Tibial nerve (tissue), 4 donors: ENCODE measurements around the gene EOGT. TPM values are rescaled to one million over a fixed set of nuclear protein-coding genes. Genes with fewer than 3 reads are reported as not detected.

ENCODE experiments used
- DNase-seq, 2 donors: peaks; one replicate each; pipeline ENCODE4 v3.0.0-alpha.2; 2019; ENCODE audit warnings: low spot score in 2 of 2
- H3K27ac ChIP-seq, 4 donors: fragments of 200-600 bp; sonication (generic) in 3 of 4; one replicate each; pipeline ENCODE4 v1.5.1; 2017 to 2019; ENCODE audit warnings: mild to moderate bottlenecking in 1 of 4
- H3K27me3 ChIP-seq, 2 donors: fragments of 200-600 bp; sonication (generic) in 1 of 2; one replicate each; pipeline versions ENCODE4 v1.5.1 to v1.6.0; 2017 to 2019
- H3K36me3 ChIP-seq, 3 donors: fragments of 200-600 bp; sonication (generic); one replicate each; pipeline ENCODE4 v1.5.1; 2018 to 2019
- H3K4me1 ChIP-seq, 4 donors: fragments of 200-600 bp; sonication (generic) in 3 of 4; one replicate each; pipeline ENCODE4 v1.5.1; 2017 to 2019
- H3K4me3 ChIP-seq, 4 donors: fragments of 200-600 bp; sonication (generic) in 3 of 4; one replicate each; pipeline ENCODE4 v1.5.1; 2017 to 2019; ENCODE audit warnings: mild to moderate bottlenecking in 1 of 4, moderate library complexity in 1 of 4
- H3K9me3 ChIP-seq, 4 donors: fragments of 200-600 bp; sonication (generic) in 3 of 4; one replicate each; pipeline ENCODE4 v1.5.1; 2017 to 2019
- EP300 ChIP-seq, 2 donors: sonication (generic); formaldehyde crosslinking; IDR thresholded peaks; one replicate each; pipeline ENCODE4 v1.6.1; 2017; ENCODE audit warnings: antibody characterized with exemption in 2 of 2, mild to moderate bottlenecking in 1 of 2
- POLR2A ChIP-seq, 2 donors: fragments of 450-650 bp; IDR thresholded peaks; one replicate each; pipeline ENCODE4 v1.6.1; 2017; ENCODE audit warnings: antibody characterized with exemption in 2 of 2, mild to moderate bottlenecking in 2 of 2, moderate library complexity in 2 of 2
- whole genome bisulfite sequencing, 2 donors: methylation state at CpG; one replicate each; pipeline ENCODE4 v1.1.5; 2018; 5-methylcytosine and 5-hydroxymethylcytosine counted together
- total RNA-seq, 4 donors: library from RNA; depleted of rRNA; stranded (reverse); fragments of >200 nt; gene quantifications; one replicate each; pipeline ENCODE4 v1.1.0, GENCODE V29; 2016
- TF ChIP-seq, protein P1 (sequence below), 5 experiments: fragments of 200-600 bp in 3 of 5; fragments of 450-650 bp in 2 of 5; sonication (generic) in 3 of 5; IDR thresholded peaks; one replicate each; pipeline ENCODE4 v1.5.1; 2016 to 2019; ENCODE audit warnings: antibody characterized with exemption in 5 of 5, mild to moderate bottlenecking in 3 of 5, moderate library complexity in 2 of 5

EOGT gene
- total RNA-seq, 4 donors from 2014 or later = 27.2 to 55.9 (median 37.1) TPM

DNA sequence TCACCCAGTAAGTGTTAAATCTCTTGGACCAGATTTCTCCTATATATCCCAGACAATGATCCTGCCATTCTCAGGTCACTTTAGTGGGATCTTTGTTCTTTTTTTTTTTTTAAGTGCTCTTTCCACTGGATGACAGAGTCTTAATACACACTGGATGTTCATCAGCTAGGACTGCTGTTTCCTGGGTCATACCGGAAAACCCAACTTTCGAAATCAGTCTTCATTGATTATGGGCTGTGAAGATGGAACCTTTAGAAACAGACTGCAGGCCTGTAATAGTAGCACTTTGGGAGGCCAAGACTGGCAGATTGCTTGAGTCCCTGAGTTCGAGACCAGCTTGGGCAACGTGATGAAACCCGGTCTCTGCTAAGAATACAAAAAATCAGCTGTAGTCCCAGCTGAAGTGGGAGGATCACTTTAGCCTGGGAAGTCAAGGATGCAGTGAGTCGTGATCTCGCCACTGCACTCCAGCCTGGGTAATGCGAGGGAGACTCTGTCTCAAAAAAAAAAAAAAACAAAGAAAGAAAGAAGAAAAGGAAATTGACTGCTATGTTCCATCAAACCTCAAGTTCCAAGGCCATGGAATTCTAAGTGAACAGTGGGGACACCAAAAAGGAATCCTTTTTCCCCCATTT lies 2.3 kb downstream of the EOGT start:
- DNase-seq = no peak
- no peak for TF ChIP-seq POLR2A (IDR thresholded peaks at IDR 0.05)
- TF ChIP-seq, protein P1, sequence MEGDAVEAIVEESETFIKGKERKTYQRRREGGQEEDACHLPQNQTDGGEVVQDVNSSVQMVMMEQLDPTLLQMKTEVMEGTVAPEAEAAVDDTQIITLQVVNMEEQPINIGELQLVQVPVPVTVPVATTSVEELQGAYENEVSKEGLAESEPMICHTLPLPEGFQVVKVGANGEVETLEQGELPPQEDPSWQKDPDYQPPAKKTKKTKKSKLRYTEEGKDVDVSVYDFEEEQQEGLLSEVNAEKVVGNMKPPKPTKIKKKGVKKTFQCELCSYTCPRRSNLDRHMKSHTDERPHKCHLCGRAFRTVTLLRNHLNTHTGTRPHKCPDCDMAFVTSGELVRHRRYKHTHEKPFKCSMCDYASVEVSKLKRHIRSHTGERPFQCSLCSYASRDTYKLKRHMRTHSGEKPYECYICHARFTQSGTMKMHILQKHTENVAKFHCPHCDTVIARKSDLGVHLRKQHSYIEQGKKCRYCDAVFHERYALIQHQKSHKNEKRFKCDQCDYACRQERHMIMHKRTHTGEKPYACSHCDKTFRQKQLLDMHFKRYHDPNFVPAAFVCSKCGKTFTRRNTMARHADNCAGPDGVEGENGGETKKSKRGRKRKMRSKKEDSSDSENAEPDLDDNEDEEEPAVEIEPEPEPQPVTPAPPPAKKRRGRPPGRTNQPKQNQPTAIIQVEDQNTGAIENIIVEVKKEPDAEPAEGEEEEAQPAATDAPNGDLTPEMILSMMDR (IDR thresholded peaks at IDR 0.05) = no peak
- Histone ChIP-seq H3K36me3 (peaks cover 0 to 28% (median 0%) of the 10 kb centered on the region in 3 donors), H3K27ac (peak overlapping the region in 2 of 4 donors; percentile 92 to 98), H3K27me3 (no peaks in the 10 kb centered on the region), H3K4me3 (no peak overlapping the region), H3K9me3 (no peaks in the 10 kb centered on the region), H3K4me1 (peaks cover 0 to 40% (median 4%) of the 10 kb centered on the region in 4 donors)
- 93 to 95% methylated on average over 8 of the region's 8 CpGs for WGBS, 2 donors

DNA sequence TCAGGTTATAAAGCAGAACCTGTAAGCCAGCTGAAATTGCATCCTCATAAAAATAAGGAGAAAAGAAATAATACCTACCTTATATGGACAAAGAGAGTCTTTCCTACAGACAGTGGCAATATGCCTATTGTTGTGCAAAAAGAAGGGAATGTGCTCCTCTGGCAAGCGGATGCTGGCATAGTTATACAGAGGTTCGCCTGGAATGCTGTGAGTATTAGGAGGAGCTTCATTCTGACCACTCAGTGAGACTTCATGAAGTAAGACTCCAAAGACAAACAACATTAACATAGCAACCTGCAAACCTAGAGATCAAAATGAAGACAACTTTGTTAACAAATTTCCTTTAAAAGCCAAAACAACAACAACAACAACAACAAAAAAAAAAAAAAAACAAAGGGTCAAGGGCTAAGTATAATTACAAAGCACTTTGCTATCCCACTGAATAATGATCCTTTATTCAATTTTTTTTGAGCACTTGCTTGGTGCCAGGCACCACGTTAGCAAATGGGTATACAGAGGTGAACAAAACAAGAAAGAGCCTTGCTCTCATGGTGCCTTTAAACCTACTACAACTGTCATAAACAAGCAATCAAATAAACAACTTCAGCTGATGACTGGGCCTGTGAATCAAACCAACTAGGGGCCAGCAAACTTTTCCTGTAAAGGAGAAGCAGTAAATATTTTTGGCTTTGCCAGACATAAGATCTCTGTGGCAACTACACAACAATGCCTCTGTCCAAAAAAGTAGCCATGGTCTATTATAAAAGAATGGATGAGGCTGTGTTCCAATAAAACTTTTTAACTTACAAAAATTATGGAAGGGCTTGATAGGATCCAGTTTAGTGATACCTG lies 3.7 kb downstream of the EOGT start:
- Histone ChIP-seq H3K27me3 (no peaks in the 10 kb centered on the region), H3K4me3 (no peak overlapping the region), H3K4me1 (peaks cover 0 to 40% (median 4%) of the 10 kb centered on the region in 4 donors), H3K36me3 (peaks cover 0 to 40% (median 0%) of the 10 kb centered on the region in 3 donors), H3K27ac (peak overlapping the region in 2 of 4 donors; percentile 45 to 51), H3K9me3 (no peaks in the 10 kb centered on the region)
- no peak for DNase-seq
- TF ChIP-seq EP300 (IDR thresholded peaks at IDR 0.05) = peak in 1 of 2 donors; percentile 14
- TF ChIP-seq POLR2A (IDR thresholded peaks at IDR 0.05) = no peak
- WGBS, 2 donors = 34 to 40% methylated on average over 3 of the region's 3 CpGs

DNA sequence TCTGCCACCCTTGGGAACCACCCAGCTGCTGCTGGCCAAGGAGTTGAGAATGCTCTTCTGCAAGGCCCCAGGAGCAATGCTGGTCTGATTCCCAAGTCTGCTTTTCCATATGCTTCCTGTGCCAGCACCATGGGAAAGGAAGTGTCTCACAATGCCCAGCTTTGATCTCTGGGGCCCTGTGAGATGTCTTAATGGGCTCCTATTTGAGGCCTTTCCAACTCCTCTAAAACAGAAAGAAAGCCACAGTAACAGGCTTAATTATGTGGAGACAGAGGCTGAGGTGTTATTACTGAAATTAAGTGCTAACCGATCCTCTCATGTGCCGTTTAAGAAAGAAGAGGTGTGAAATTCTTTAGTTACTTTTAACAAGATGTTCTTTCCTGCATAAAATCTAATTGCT lies 4.5 kb downstream of the EOGT start:
- Histone ChIP-seq H3K27ac (peak overlapping the region in 2 of 4 donors; percentile 45 to 51), H3K4me1 (peaks cover 0 to 34% (median 3%) of the 10 kb centered on the region in 4 donors), H3K9me3 (no peaks in the 10 kb centered on the region), H3K36me3 (peaks cover 0 to 48% (median 0%) of the 10 kb centered on the region in 3 donors), H3K4me3 (no peak overlapping the region), H3K27me3 (no peaks in the 10 kb centered on the region)
- DNase-seq = no peak
- TF ChIP-seq, protein P1 (IDR thresholded peaks at IDR 0.05) = no peak
- TF ChIP-seq POLR2A (IDR thresholded peaks at IDR 0.05) = no peak
- TF ChIP-seq EP300 (IDR thresholded peaks at IDR 0.05) = no peak
- 58 to 64% methylated on average over 2 of the region's 2 CpGs for WGBS, 2 donors

DNA sequence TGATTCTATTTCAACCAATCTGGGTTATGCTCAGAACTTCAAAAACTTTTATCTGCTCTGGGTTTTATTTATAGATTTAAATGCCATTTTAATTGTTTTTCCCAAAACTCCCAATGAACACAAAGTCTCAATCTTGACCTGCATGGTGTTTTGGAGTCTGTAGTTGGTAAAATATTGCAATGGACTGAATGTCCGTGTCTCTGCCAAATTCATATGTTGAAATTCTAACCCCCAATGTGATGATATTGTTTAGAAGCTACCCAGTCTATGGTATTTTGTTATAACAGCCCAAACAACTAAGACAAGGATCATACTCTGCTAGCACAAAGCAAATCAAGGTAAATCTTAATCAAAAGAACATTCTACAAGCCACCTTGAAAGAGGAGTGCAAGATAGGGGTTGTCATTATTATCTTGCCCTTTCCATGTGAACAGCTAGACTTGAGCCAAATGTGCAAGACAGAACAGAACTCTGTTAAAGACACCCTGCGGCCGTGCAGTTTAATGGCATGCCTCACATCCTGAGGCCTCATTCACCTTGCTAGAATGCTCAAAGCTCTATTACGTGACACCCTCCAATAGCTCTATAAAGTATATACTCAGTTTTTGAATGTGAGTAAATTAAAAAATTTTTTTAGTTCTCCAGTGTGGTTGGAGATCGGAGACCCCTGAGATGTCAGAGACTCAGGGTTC lies 7.5 kb downstream of the EOGT start:
- no peak overlapping the region for H3K4me3 ChIP-seq
- TF ChIP-seq EP300 (IDR thresholded peaks at IDR 0.05) (no peak), POLR2A (IDR thresholded peaks at IDR 0.05) (no peak)
- TF ChIP-seq, protein P1 (IDR thresholded peaks at IDR 0.05) = no peak
- H3K27me3 ChIP-seq = no peaks in the 10 kb centered on the region
- no peak for DNase-seq
- H3K9me3 ChIP-seq = no peaks in the 10 kb centered on the region
- H3K4me1 ChIP-seq = peaks cover 0 to 15% (median 0%) of the 10 kb centered on the region in 4 donors
- H3K36me3 ChIP-seq = peaks cover 0 to 78% (median 0%) of the 10 kb centered on the region in 3 donors
- 84 to 89% methylated on average over 5 of the region's 5 CpGs for WGBS, 2 donors
- no peak overlapping the region for H3K27ac ChIP-seq

DNA sequence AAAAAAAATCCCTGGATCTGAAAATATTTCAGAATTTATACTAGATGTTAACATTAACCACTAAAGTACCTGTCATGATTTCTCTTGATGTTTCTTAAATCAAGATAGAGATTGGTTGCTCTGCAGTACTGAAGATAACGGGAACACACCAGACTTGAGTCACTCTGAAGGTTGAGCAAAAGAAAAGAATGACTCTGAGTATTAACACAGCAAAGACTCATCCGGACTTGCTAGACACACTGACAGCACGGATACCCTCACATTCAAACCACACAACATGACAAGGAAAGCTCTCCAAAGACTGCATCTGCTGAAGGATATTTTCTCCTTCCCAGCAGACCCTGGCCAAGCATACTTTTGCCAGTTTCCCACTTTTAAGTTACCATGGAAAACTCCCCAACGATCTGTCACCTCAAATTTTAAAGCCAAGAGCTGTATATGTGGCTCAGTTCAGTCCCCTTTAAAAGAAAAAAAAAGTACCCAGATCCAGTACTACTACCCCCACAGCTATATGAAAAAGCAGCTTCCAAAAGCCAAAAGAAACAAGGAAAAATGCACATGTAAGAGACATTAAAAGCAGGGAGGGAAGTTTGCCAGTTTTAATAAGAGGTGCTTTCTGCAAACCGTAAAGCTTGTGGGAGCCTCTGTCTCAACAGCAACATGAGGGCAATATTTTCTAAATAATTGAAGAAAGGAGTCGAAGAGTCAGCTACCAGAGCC lies 8.3 kb downstream of the EOGT start:
- Histone ChIP-seq H3K4me3 (no peak overlapping the region), H3K4me1 (peaks cover 0 to 15% (median 0%) of the 10 kb centered on the region in 4 donors), H3K27me3 (no peaks in the 10 kb centered on the region), H3K36me3 (peaks cover 0 to 81% (median 0%) of the 10 kb centered on the region in 3 donors), H3K9me3 (no peaks in the 10 kb centered on the region), H3K27ac (no peak overlapping the region)
- 56 to 65% methylated on average over 6 of the region's 6 CpGs for WGBS, 2 donors
- DNase-seq = no peak
- TF ChIP-seq EP300 (IDR thresholded peaks at IDR 0.05) = no peak
- TF ChIP-seq, protein P1 (IDR thresholded peaks at IDR 0.05) = no peak
- TF ChIP-seq POLR2A (IDR thresholded peaks at IDR 0.05) = no peak
